ENCODE measurements around the gene UBL3.

Gene UBL3

DNA sequence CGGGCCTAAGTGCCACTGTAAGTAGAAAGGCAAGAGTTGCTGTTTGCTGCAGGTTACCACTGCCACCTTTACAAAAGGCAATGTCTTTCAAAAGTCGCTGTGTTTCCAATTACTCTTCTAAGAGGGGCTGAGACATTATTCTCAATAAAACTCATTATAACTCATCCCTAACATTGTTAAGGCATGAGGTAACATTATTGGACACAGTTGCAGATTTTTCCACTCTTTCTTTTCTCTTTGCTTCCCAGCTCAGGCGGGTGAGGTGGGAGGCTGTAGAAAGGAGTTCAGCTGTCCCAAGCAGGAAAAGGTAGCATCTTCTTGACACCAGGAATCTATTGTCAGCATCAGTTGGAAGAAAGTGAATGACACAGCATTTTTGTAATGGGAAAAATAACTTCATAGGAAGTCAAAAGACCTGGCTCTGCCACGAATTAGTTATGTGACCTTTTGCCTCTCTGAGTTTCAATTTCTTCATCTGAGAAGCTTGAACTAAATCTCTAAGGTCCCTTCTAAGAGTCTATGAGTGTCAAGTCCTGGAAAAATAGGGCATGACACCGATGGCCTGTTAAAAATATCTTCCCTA lies 2.1 kb upstream of the UBL3 start:
- no peak for DNase-seq (ENCODE audit: low read depth)
- TF ChIP-seq, protein P1, sequence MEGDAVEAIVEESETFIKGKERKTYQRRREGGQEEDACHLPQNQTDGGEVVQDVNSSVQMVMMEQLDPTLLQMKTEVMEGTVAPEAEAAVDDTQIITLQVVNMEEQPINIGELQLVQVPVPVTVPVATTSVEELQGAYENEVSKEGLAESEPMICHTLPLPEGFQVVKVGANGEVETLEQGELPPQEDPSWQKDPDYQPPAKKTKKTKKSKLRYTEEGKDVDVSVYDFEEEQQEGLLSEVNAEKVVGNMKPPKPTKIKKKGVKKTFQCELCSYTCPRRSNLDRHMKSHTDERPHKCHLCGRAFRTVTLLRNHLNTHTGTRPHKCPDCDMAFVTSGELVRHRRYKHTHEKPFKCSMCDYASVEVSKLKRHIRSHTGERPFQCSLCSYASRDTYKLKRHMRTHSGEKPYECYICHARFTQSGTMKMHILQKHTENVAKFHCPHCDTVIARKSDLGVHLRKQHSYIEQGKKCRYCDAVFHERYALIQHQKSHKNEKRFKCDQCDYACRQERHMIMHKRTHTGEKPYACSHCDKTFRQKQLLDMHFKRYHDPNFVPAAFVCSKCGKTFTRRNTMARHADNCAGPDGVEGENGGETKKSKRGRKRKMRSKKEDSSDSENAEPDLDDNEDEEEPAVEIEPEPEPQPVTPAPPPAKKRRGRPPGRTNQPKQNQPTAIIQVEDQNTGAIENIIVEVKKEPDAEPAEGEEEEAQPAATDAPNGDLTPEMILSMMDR (conservative IDR thresholded peaks at IDR 0.05; ENCODE audit: low read depth, low read length): no peak
- no peak overlapping the region for H3K4me3 ChIP-seq (ENCODE audit: low read depth, low read length)

DNA sequence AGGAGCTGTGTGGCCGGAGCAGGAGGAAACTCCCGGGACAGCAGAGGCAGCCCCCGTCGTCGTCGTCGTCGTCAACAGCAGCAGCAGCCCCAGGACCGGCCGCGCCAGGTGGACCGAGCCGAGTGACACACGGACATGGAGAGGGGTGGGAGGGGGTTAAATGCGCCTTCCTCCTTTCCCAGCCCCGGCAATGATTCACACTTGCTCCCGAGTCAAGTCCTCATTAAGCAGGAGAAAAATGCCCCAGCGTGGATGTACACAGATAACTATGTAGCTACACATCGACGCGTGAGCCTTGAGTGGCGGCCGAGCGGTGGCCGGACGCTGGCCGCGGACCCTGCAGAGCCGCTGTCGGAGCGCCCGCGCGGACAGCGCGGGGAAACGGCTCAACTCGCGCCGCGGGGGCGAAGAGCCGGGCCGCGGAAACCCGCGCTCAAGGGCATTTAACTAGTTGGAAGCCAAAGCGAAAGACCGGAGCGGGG lies 645 bp downstream of the UBL3 start:
- H3K4me3 ChIP-seq (ENCODE audit: low read depth, low read length): peak overlapping the region; percentile 79
- TF ChIP-seq, protein P1 (conservative IDR thresholded peaks at IDR 0.05; ENCODE audit: low read depth, low read length): no peak
- peak; percentile 41 for DNase-seq (ENCODE audit: low read depth)

DNA sequence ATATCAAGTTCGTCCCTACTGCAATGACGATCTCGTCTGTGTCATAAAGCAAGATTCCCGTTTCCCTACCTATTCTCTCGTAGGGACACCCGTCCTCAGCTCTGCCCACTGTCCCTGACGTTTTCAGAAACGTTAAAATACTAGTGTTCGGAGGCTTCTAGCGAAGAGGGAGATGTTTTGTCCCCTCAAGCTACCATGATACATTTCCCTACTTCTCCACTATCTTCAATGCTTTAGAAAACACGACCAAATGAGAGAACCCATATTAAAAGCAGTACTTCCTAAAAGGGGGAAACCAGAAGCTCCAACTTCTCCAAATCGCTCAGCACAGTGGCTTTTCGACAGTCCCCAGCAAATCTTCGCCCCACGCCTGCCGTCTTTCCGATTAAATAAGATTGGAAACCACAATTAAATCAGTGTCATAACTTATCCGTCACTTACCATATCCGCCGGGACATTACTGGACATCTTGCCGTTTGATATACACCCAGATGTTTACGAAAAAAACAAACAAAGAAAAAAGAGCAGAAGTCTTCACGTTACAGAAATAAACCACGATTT lies 1.3 kb downstream of the UBL3 start:
- H3K4me3 ChIP-seq (ENCODE audit: low read depth, low read length): peak overlapping the region; percentile 79
- peak; percentile 26 for DNase-seq (ENCODE audit: low read depth)
- TF ChIP-seq, protein P1 (conservative IDR thresholded peaks at IDR 0.05; ENCODE audit: low read depth, low read length): no peak

DNA sequence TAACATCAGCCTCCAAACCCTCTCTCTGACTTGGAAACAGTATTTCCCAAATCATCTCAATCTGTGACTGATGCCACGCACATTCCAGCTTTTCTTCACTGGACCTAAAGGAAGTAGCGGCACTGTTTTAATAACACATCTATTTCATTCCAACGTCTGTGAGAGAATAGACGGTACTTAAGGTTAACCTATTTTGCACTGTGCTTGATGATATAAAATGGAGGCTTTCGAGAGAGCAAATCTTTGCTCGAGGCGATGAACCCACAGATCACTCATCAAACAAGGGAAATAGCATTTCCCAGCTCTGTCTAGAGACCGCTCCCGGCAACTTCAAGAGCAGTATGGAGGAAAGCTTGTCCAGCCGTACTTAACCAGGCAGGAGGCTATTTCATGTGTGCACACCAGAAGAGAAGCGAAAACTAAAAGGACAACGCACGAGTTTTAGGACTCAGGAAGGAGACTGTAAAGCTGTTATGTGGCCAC lies 2.9 kb downstream of the UBL3 start:
- TF ChIP-seq, protein P1 (conservative IDR thresholded peaks at IDR 0.05; ENCODE audit: low read depth, low read length): no peak
- peak overlapping the region; percentile 51 for H3K4me3 ChIP-seq (ENCODE audit: low read depth, low read length)
- DNase-seq (ENCODE audit: low read depth): peak; percentile 59

DNA sequence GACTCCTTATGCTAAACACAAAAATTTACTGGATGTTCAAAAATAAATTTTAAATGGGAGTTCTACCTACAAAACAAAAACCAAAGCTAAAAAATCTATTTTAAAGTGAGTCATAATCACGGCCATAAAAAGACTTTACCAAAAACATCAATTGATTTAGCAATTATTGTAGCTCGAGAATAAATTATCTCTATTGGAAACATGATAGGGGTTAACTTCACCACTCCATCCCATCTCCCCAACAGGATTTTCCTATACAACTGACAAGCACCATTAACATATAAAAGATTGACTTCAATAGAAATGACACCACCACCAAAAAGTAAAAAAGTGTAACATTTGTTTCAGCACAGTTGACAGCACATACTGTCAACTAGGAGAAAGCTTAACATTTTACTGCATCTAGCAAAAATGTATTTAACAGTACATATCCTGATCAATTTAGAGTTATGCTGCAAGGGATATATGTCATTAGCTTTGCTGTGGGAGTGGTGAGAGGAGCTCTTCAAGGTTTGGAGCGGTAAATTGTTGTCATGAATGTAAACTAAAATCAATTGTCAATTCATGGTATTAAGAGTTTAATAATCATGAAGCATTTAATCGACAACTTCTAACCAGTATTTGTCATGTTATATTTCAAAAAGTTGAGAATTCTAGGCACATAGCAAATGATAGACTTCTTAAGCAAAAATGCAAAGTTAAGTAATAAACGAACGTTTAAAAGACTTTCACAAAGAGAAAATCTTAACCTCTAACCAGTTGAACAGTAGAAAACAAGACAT lies 3.8 kb downstream of the UBL3 start:
- peak overlapping the region; percentile 51 for H3K4me3 ChIP-seq (ENCODE audit: low read depth, low read length)
- DNase-seq (ENCODE audit: low read depth): no peak
- TF ChIP-seq, protein P1 (conservative IDR thresholded peaks at IDR 0.05; ENCODE audit: low read depth, low read length): no peak

DNA sequence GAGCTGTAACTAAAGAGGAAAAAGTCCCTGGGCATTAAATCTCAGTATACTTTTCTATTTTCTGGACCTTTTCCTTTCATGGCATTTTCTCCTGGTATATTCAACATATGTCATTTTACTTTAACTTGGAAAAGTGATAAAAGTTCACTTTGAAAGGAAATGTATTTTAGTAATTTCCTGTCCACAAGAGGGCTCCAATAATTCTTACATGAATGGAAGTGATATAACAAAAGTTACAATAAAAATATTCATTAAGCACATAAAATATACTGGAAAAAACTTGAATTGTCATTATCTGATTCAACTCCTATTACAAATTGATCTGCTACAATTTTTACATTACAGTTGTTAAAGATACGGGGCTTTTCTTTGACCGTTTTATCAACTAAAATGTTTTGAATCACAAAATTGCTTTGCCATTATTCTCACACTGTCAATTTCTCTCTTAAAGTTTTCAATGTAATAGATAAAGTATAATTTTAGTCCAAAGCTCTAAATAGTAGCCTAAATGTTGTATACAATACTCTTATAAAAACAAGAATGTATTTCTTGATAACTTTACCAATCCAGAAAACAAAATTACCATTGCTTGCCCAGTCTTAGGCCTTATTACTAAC lies 4.9 kb downstream of the UBL3 start:
- DNase-seq (ENCODE audit: low read depth): peak; percentile 50
- TF ChIP-seq, protein P1 (conservative IDR thresholded peaks at IDR 0.05; ENCODE audit: low read depth, low read length): peak; percentile 43
- no peak overlapping the region for H3K4me3 ChIP-seq (ENCODE audit: low read depth, low read length)

Data from choroid plexus epithelial cell (primary cell).